HG03457 (cell line): ENCODE data around the gene UBTD1.
"Not testable (repeated sequence)": the region's sequence is repeated elsewhere in the genome, so short reads cannot be mapped to it uniquely, and the experiment has no call there.

Source experiments
- ATAC-seq: cut with Tn5 transposase; IDR thresholded peaks from one replicate; pipeline ENCODE4 v1.9.1; 2021; ENCODE audit warnings: moderate number of reproducible peaks; ENCODE audit not compliant: unreplicated experiment

UBTD1 gene

GRCh38 chr10:97498841-97499560 is at the start of gene UBTD1:
Gene UBTD1 (plus strand): TSS chr10:97498924. CDS start chr10:97499204, 280 bp downstream.
- ATAC-seq = peak; percentile 3

GRCh38 chr10:97450828-97451227 is 47.9 kb upstream of the UBTD1 start:
- ATAC-seq = no peak

- no peak for ATAC-seq
Measured at GRCh38 chr10:97451605-97452004, 47.1 kb upstream of the UBTD1 start.

- no peak for ATAC-seq
Measured at GRCh38 chr10:97452352-97452751, 46.4 kb upstream of the UBTD1 start.

- no peak for ATAC-seq
Measured at GRCh38 chr10:97454330-97455036, 44.2 kb upstream of the UBTD1 start.

GRCh38 chr10:97456034-97456685 is 42.6 kb upstream of the UBTD1 start:
- no peak for ATAC-seq

- ATAC-seq = no peak
Measured at GRCh38 chr10:97456686-97457065, 42.0 kb upstream of the UBTD1 start.

GRCh38 chr10:97459111-97459510 is 39.6 kb upstream of the UBTD1 start:
- no peak for ATAC-seq

- ATAC-seq = no peak
Measured at GRCh38 chr10:97459933-97460332, 38.8 kb upstream of the UBTD1 start.

- no peak for ATAC-seq
Measured at GRCh38 chr10:97462309-97462708, 36.4 kb upstream of the UBTD1 start.

GRCh38 chr10:97463363-97464132 is 35.2 kb upstream of the UBTD1 start:
- no peak for ATAC-seq

GRCh38 chr10:97464226-97464625 is 34.5 kb upstream of the UBTD1 start:
- no peak for ATAC-seq

- no peak for ATAC-seq
Measured at GRCh38 chr10:97465982-97466381, 32.7 kb upstream of the UBTD1 start.

GRCh38 chr10:97466755-97467154 is 32.0 kb upstream of the UBTD1 start:
- no peak for ATAC-seq

GRCh38 chr10:97468162-97468561 is 30.6 kb upstream of the UBTD1 start:
- no peak for ATAC-seq

GRCh38 chr10:97468781-97469180 is 29.9 kb upstream of the UBTD1 start:
- ATAC-seq = not testable (repeated sequence)

GRCh38 chr10:97474918-97475317 is 23.8 kb upstream of the UBTD1 start:
- ATAC-seq = no peak

GRCh38 chr10:97475936-97476594 is 22.7 kb upstream of the UBTD1 start:
- no peak for ATAC-seq

GRCh38 chr10:97479410-97479809 is 19.3 kb upstream of the UBTD1 start:
- ATAC-seq = not testable (repeated sequence)

- no peak for ATAC-seq
Measured at GRCh38 chr10:97479939-97480338, 18.8 kb upstream of the UBTD1 start.

- ATAC-seq = no peak
Measured at GRCh38 chr10:97481071-97481470, 17.7 kb upstream of the UBTD1 start.
